ENCODE measurements around the gene POGLUT2.

DNA sequence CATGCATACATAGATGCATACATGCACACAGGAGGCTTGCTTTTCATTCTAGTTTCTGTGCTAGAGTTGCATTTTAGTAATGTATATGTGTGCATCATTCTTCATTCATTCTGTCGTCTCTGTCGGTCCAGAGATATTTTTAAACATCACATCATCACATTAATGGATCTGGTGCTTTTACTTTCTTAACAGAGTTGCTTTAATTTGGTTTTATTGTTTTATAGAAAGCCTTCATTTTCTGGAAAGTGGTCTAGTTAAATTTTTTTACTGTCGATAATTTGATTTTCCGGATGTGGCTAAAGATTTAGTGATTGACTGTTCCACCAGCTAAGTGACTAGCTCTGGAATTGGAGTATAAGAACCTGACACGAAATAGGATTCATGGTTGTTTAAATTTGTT, 17.0 kb upstream of the POGLUT2 start:
- TF ChIP-seq, protein P1, sequence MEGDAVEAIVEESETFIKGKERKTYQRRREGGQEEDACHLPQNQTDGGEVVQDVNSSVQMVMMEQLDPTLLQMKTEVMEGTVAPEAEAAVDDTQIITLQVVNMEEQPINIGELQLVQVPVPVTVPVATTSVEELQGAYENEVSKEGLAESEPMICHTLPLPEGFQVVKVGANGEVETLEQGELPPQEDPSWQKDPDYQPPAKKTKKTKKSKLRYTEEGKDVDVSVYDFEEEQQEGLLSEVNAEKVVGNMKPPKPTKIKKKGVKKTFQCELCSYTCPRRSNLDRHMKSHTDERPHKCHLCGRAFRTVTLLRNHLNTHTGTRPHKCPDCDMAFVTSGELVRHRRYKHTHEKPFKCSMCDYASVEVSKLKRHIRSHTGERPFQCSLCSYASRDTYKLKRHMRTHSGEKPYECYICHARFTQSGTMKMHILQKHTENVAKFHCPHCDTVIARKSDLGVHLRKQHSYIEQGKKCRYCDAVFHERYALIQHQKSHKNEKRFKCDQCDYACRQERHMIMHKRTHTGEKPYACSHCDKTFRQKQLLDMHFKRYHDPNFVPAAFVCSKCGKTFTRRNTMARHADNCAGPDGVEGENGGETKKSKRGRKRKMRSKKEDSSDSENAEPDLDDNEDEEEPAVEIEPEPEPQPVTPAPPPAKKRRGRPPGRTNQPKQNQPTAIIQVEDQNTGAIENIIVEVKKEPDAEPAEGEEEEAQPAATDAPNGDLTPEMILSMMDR (conservative IDR thresholded peaks at IDR 0.05 in 1 of 2, IDR thresholded peaks at IDR 0.05 in 1 of 2; ENCODE audit: extremely low read depth in 1 of 2, insufficient read depth in 1 of 2, low read depth in 1 of 2, low read length in 2 of 2), result no peak
- no peak for TF ChIP-seq EZH2 (IDR thresholded peaks at IDR 0.05; ENCODE audit: borderline replicate concordance, low read length)
